CD4-positive, alpha-beta T cell treated with Interleukin-15 for 1 hour (primary cell): Measurements from ENCODE around the gene IGF1R.

Experiments used
- DNase-seq: peaks from one replicate; pipeline ENCODE4 v3.0.0-alpha.2; 2020

Gene IGF1R

DNA sequence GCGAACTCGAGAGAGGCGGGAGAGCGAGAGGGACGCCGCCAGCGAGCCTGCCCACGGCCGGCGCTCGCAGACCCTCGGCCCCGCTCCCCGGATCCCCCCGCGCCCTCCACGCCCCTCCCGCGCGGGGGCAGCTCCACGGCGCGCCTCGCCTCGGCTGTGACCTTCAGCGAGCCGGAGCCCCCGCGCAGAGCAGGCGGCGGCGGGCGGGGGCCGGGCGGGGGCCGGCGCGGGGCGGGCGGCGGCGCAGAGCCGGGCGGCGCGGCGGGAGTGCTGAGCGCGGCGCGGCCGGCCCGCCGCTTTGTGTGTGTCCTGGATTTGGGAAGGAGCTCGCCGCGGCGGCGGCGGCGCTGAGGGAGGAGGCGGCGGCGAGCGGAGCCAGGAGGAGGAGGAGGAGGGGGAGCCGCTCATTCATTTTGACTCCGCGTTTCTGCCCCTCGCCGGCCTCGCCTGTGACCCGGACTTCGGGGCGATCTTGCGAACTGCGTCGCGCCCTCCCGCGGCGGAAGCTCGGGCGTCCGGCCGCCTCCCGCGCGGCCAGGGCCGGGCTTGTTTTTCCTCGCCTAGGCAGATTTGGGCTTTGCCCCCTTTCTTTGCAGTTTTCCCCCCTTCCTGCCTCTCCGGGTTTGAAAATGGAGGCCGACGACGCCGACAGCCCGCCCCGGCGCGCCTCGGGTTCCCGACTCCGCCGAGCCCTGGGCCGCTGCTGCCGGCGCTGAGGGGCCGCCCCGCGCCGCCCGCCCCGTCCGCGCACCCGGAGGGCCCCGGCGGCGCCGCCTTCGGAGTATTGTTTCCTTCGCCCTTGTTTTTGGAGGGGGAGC, 524 bp downstream of the IGF1R start:
- DNase-seq: no peak

DNA sequence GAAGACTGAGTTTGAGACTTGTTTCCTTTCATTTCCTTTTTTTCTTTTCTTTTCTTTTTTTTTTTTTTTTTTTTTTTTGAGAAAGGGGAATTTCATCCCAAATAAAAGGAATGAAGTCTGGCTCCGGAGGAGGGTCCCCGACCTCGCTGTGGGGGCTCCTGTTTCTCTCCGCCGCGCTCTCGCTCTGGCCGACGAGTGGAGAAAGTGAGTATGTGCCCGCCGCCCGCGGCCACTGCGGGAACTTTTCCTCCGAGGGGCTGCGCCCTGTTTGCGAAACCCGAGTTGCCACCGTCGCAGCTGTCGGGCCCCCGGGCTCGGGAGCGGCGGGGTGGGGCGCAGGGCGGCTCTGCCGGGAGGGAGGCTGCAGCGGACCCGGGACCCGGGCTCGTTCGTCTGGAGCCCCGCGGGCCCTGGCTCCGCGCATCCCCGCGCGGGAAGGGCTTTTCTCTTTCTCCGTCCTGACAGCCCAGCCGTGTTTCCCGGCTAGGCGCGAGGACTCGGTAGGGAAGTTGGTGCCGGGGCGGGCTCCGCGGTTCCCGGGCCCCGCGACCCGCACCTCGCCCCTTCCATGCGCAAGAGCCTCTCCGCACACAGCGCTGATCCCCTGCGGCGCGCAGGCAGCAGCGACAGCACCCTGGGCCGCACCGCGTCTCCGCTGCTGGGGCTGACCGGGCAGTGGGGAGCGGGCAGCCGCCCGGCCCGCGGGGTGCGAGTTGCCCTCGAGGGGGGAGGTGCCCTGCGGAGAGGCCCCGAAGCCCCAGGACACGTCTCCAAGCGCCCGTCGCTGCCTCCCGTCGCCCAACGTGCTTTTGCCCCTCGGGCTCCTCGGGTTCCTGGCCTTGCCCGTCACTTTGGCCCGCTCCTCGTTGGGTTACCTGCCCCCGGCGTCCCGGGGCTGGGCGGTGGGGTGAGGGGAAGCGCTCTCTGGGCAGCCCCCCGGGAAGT, 1.4 kb downstream of the IGF1R start:
- peak; percentile 40 for DNase-seq

DNA sequence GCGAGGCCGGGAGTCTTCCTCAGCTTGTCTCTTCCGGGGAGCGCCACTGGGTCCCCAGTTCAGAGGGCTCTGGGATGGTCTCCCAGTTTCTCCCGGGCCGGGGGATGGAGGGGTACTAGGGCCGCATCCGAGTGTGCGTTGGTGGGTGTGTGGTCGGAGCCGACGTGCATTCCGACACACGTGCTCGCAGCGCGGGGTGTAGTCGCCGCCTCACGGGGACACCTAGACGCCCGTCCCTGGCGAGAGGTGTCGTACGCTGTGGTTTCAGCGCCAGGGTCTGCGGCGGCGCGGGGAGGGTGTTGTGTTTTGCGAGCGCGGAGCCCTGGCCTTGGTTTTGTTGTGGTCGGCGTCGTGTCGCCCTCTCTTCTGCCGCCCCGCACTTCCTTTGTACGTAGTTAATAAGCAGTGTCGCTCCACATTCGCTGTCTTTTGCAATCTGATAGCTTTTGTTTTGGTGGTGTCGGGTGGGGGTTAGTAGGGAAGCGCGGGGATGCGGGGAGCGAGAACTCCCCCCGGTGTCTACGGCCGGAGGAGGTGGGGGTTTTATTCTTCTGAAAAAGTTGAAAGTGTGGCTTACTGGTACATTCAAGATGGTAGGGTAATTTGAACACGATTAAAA, 2.2 kb downstream of the IGF1R start:
- DNase-seq: peak; percentile 71

GRCh38 chr15:98651036-98651481, 2.7 kb downstream of the IGF1R start:
- peak; percentile 36 for DNase-seq

DNA sequence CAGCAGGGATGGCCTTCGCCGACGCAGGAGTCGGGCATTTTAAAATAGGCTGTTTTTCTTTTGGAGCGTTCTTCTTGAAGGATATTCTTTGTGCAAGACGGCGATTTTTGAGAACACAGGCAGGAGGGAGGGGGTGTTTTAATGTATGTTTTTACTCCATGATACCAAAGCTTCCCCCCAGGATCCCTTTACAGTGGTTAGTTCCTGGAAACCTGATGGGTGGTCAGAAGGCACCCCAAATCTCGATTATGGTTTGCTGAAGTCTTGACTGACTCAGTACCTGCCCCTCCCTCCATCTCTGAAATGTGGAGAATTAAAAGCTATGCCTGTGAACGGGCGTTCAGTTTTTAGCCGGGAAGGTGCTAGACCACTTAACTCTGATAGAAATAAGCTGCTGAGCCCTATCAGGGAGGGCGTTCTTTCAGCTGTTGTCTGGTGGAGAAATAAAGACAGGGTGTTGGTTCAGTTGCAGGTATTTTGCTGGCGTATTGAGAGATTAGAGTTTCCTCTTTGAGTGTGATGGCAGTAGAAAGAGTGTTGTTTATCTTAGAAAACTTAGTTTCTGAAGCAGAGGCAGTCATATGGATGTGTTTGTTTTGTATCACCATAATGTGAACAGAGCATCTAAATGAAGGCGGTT, 3.4 kb downstream of the IGF1R start:
- no peak for DNase-seq

DNA sequence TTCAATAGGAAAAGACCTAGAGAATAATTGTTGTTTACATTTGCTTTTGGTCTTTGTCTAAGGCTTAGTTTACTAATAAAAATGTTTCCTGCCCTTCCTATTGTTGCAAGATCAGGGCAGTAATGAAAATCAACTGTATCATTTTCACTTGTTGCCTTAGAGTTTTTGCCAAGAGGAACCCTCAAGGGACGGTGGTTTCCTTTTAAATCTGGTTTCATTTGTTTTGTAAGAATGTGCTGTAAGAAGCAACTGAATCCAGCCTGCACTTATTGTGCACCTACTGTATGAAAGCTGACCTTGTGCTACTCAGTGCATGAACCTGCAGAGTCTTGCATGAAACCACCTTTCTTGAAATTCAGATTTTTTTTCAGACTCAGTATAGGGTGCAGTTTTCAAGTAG, 5.3 kb downstream of the IGF1R start:
- DNase-seq: no peak

GRCh38 chr15:98654790-98655360, 6.5 kb downstream of the IGF1R start:
- no peak for DNase-seq

- no peak for DNase-seq
These were observed 7.4 kb downstream of the IGF1R start for GRCh38 chr15:98655732-98656131.

GRCh38 chr15:98657721-98658120, 9.4 kb downstream of the IGF1R start:
- no peak for DNase-seq

DNA sequence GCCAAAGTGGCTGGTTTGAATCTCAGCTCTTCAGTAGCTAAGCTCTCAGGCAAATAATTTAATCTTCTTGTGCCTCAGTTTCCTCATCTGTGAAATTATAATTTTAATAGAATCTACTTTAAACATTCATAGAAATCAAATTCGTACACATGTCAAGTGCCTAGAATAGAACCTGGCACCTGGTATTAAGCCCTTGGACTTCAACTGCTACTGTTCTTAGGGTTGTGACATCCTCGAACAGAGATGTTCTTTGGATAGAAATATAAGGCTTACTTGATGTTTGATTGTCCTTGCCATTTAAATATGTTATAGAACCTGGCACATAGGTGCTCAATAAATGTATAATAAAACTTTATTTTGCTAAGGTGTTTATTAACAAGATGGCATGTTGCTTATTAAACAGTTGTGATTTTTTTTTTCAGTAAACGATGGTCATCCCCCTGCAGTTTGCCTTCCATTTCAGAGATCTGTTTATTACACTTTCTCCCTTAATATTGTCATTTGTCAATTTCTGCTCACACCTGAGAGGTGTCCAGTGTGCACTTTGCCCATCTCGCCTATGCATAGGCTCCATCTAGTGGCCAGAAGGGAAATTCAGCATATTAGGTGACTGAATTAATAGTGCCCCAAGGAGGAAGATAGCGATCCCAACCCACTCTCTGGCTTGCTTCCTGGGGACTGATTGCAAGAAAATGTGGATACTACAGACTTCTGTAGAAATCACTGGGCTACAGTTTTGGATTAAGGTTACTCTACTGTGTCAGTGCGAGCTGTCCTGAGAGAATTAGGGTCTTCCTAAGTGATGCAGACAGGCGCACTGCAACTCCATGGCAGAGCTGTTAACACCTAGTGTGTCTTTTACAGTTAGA, 10.7 kb downstream of the IGF1R start:
- peak; percentile 30 for DNase-seq

DNA sequence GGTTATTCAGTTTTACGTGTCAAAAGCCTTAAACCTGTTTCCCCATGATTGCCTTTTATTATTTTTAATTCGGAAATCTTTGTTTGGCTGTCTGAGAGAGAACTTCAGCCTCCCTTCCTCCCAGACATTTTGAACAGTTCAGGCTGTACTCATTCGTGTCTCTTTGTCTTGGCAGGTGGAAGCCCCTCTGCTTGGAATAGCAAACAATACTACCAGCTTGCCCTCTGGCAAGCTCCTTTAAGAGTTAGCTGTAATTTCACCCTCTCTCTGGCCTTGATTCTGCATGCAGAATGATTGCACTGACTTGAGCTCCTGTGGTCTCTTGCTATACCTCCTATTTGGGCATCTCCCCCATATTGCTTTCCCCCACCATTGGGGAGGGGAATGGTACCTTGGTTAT, 11.7 kb downstream of the IGF1R start:
- no peak for DNase-seq

GRCh38 chr15:98663045-98663444, 14.7 kb downstream of the IGF1R start:
- no peak for DNase-seq

- no peak for DNase-seq
These were observed 15.3 kb downstream of the IGF1R start for GRCh38 chr15:98663606-98664005.

DNA sequence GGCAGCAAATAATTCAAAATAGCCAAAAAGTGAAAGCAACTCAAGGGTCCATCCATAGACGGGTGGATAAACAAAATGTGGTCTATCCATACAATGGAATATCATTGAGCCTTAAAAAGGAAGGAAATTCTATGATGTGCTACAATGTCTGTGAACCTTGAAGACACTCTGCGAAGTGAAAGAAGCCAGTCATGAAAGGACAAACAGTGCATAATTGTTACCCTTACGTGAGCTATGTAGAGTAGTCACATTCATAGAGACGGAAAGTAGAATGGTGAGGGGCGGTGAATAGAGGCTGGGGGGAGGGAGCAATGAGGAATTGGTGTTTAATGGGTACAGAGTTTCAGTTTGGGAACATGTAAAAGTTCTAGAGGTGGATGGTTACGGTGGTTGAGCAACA, 18.1 kb downstream of the IGF1R start:
- DNase-seq: no peak

- no peak for DNase-seq
These were observed 18.5 kb downstream of the IGF1R start for GRCh38 chr15:98666841-98667240.

GRCh38 chr15:98667521-98668179, 19.3 kb downstream of the IGF1R start:
- DNase-seq: no peak

DNA sequence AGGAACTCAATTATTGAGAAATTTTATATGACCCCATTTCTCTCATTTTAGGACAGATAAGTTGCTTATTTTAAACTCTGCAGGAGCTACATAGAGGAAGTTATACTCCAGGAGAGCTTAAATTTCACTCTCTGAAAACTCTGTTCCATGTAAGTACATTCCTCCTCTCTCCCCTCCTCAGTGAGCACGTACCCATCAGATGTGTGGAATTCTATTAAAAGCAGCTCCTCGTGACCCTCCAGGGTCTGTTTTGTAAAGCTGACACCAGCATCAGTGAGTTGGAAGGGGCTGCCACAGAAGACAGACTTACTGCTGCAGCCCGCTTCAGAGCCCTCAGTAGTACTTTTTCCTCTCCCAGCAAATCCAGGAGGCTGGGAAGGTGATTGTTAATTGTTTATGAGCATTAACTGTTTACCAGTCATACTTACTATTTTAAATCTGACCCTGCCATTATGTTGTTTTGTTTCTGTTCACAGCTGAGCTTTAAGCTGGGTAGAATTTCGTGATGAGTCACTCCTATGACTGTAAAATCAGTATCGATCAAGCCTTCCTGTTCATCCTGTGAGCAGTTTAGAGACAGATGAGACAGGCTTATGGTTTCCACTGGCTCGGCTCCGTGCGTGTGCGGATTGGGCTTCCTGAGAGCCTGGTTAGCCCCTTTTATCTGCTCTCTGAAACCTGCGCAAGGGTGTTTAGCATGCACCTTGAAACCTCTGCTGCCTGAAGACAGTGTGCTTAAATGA, 20.4 kb downstream of the IGF1R start:
- DNase-seq: no peak

DNA sequence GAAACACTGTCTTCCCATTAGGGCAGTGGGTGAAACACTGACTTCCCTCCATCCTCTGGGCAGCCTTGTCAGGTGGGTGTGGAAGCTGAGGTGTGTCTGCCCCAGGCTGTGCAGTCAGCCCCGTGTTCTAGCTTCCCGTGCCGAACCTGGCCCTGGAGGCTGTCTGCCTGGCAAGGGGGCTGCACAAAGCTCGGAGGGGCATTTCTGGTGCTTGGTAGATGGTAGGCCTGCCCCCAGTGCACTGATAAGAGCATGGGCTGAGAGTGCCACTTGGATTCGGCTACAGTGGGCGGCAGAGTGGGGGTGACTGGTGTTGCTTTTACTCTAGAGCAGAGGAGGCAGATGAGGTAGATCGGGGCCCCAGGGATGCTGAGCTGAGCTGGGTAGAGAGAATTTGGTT, 21.3 kb downstream of the IGF1R start:
- DNase-seq: no peak

DNA sequence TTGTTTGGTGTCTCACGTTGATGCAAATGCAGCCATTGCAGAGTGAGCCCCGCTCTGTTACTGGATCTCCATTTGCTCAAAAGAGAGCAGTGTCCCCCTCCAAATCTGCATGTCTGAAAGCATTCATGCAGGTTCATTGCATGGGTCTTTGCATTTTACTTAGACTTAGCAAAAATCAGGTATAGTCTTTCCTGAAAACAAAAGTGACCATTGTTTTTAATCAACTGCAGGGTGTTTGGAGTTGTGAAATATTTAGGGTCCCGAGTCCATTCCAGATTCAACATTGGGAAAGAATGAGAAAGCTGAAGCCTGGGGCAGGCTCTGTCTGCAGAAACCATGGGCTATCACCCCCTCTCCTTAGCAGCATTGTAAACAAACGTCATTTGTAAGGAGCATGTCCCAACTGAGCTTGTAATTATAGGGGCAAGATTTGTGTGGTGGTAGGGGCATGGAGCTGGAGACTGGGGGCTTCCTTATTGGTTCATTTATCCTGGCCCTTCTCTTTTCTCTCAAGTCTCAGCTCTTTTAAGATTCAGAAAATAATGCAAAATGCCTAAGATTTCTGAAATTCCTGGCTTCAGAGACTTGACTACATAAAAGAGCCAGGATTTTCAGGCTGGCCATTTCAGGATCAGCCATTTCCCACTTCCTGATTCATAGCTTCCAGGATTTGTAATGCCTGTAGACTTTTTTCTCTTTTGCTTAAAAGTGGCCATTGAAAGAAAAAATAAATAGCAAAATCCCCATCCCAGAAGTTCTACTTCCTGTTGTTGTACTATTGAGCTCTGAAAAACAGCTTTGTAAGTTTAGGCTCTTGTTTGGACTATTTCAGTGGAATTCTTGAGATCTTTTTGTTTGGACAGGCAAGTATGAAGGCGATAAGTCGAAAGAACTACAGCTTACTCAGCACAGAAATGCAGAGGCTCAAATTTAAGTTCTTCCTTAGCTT, 23.0 kb downstream of the IGF1R start:
- no peak for DNase-seq
